Neural cell (in vitro differentiated cells): ENCODE data around the gene ZNF680.

Experiments
- CTCF ChIP-seq: fragments of 450-650 bp; IDR thresholded peaks from 2 replicates; pipeline ENCODE4 v1.5.1; 2014; ENCODE audit warnings: antibody characterized with exemption, mild to moderate bottlenecking, moderate library complexity; ENCODE audit not compliant: poor library complexity, severe bottlenecking
- POLR2AphosphoS5 ChIP-seq: IDR thresholded peaks from 2 replicates; pipeline ENCODE4 v1.6.1; 2012
- REST ChIP-seq: IDR thresholded peaks from 2 replicates; pipeline ENCODE4 v1.6.1; 2012; ENCODE audit warnings: borderline replicate concordance

- TF ChIP-seq CTCF (no peak), POLR2AphosphoS5 (no peak), REST (no peak)
Measured at GRCh38 chr7:64581926-64582894, 19.3 kb upstream of the ZNF680 start.
